GM19025 (cell line): Measurements from ENCODE around the gene TIMM22.
"Not testable (repeated sequence)": the region's sequence is repeated elsewhere in the genome, so short reads cannot be mapped to it uniquely, and the experiment has no call there.

Experiments used
- ATAC-seq: cut with Tn5 transposase; IDR thresholded peaks from one replicate; pipeline ENCODE4 v1.9.1; 2021; ENCODE audit warnings: mild to moderate bottlenecking, low read depth, moderate library complexity; ENCODE audit not compliant: unreplicated experiment

The TIMM22 gene

DNA sequence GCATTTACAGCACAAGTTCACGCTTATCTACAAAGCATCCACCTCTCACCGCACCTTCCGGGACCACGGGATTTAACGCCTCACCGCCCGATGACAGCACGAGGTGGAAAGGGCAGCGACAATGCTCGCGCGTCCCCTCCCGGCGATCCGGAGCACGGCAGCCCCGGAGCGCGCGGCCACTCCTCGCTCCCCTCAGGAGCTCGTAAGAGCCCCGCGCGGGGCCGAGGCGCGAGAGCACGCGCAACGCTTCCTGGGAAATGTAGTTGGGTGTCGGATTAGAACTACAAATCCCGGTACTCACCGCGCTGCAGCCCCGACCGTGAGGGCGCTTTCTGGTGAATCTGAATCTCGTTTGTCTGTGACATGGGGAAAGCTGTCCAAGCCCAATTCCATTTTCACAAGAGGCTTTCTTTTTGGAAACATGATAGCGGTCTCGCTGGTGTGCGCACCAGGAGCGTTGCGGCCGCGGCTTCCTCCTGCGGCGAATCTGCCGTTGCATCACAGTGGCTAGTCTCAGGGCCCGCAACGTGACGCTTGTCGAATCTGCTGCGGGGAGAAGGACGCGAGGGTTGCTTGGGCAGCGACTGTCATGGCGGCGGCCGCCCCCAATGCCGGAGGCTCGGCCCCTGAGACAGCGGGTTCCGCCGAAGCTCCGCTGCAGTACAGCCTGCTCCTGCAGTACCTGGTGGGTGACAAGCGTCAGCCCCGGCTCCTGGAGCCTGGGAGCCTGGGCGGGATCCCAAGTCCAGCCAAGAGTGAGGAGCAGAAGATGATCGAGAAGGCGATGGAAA, at the start of gene TIMM22:
TIMM22 (plus strand) TSS at position 576 of the 791 bp plus-strand sequence; CDS start at position 590, 14 bp downstream.
- peak; percentile 95 for ATAC-seq

- ATAC-seq = no peak
Observed at GRCh38 chr17:948284-948852, 48.6 kb upstream of the TIMM22 start.

DNA sequence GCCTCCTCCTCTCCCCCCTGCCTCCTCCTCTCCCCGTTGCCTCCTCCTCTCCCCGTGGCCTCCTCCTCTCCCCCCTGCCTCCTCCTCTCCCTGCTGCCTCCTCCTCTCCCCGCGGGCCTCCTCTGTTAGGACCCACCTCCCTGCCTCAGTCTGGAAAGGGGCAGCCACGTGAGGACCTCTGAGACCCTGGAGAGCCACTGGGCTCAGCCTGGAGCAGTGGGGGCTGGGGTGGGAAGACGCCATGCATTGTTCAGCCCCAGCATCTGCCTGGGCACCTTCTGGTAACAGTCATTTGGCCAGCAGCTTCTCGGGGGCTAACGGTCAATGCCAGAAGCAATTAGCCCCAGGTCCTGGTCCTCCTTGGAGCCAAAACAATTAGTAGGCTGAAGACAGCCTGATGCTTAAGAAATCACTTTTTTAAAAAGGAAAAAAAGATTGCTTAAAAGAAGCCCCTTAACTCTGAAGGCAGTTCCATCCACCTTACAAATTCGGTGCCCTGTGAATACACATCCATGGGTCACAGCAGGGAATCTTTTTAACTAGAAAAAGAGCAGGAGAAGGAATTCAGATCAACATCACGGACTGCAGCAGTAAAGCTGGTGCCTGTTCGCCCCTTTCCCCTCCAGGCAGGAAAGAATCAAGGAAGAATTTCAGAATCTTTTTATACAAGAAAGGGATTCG, 47.2 kb upstream of the TIMM22 start:
- no peak for ATAC-seq

- ATAC-seq = no peak
Observed at GRCh38 chr17:951325-952132, 45.4 kb upstream of the TIMM22 start.

DNA sequence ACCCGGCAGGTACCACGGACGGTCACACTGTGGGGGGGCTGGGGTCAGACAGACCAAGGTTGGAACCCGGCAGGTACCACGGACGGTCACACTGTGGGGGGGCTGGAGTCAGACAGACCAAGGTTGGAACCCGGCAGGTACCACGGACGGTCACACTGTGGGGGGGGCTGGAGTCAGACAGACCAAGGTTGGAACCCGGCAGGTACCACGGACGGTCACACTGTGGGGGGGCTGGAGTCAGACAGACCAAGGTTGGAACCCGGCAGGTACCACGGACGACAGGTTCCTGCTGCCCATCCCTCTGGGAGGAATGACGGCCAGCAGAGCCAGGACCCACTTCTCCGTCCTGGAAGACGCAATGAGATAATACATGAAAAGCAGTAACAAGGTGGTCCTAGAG, 44.3 kb upstream of the TIMM22 start:
- ATAC-seq = not testable (repeated sequence)

GRCh38 chr17:953767-954166, 43.2 kb upstream of the TIMM22 start:
- ATAC-seq = no peak

GRCh38 chr17:954431-955164, 42.3 kb upstream of the TIMM22 start:
- ATAC-seq = no peak

- ATAC-seq = no peak
Observed at GRCh38 chr17:956905-957304, 40.0 kb upstream of the TIMM22 start.

DNA sequence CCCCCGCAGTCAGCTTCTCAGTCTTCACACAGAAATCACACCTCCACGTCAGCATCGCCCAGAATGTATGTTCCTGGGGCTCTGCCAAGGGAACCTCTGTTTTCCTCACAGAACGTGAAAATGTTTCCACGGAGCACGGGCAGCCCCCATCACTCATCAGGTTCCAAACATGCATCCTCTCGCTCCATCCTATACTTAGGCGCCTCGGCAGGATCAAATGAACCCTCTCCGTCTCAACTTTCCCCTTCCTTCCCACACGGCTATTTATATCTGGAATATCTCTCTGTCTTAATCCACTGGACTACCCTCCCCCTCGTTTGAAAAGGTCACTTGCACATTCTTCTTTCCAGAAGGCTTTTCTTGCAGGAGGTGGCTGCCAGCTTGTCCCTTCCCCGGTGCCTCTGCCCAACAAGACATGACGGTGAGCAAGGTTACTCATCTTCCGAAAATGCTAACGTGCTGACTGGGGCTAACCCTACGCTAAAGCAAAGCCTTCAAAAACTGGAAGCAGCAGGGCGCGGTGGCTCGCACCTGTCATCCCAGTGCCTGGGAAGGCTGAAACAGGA, 39.0 kb upstream of the TIMM22 start:
- no peak for ATAC-seq

- no peak for ATAC-seq
Observed at GRCh38 chr17:958712-959451, 38.0 kb upstream of the TIMM22 start.

GRCh38 chr17:962166-962565, 34.8 kb upstream of the TIMM22 start:
- ATAC-seq = no peak

- ATAC-seq = no peak
Observed at GRCh38 chr17:962670-963069, 34.3 kb upstream of the TIMM22 start.

GRCh38 chr17:964876-965275, 32.1 kb upstream of the TIMM22 start:
- ATAC-seq = no peak

GRCh38 chr17:965311-965989, 31.5 kb upstream of the TIMM22 start:
- ATAC-seq = no peak

DNA sequence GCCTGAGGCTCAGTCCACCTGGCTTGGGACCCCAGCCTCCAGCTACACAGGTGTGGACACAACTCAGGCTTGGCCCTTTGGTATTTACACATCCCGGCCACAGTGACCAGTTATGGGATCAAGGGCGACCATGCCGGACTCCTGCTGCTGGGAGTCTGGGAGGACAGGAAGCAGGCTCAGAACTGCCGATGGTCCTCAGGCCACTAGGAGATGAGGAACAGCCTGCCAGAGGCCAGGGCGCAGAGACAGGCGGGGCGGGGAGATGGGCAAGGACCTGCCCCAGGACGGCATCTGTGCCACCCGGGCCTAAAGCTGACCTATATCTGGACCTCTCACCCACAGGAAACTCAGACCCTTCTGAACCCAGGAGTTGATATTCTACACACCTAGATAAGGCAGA, 29.8 kb upstream of the TIMM22 start:
- no peak for ATAC-seq

DNA sequence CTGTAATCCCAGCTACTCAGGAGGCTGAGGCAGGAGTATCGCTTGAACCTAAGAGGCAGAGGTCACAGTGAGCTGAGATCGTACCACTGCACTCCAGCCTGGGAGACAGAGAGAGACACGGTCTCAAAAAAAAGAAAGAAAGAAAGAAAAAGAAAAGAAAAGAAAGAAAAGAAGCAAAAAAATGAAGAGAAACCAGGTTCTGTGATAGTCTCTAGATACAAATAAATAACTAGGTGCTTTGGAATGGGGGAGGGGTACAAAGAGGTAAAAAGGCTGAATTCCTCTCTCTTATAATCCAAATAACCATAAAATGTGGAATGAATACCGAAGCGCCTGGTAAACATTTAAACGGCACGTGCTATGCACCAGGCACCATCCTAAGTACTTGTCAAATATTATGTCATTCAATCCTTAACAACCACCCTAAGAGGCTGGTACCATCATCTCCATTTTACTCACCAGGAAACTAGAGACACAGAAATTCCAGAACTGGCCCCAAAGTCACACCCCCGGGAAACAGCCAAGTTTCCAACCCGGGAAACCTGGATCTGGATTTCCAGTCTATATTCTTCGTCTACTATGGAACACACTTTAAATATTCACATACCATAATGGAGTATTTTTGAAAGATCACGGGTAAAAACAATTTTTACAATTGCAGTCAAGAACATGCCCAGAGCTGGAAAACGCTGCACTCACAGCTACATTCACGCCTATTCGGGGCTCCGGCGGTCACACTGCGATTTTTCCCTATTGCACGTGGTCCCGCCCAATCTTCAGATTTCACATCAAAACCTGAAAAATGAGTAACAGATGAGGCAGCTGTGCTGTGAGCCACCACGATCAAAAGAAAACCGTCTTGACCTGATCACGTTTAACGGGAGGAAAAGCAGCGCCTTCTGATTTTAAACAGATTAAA, 27.9 kb upstream of the TIMM22 start:
- ATAC-seq = no peak

DNA sequence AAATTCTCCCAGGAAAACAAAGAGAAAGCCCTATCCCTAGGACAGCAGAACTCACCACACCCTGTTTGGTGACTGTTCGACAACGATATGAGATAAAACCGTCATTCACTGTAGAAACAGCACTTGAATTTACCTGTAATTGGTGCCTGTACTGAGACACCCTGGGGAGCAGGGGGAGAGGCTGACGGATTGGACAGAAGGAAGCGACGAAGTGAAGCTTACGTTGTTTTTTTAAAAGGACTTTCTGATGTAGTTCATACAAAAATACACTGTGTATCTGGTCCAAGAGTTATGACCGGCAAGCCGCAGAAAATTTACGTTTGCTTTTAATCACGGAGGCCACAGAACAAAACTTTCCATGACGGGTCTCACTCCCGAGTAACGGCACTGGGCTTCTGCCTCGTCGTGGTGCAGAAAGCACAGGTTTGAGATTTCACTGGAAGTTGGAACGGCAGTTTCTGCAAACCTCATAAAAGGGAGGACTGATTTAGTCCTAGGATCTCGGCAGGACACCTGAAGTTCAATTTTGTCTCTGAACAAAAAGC, 27.0 kb upstream of the TIMM22 start:
- ATAC-seq = no peak
